ENCODE data around the gene SPATS2L.

Gene SPATS2L

DNA sequence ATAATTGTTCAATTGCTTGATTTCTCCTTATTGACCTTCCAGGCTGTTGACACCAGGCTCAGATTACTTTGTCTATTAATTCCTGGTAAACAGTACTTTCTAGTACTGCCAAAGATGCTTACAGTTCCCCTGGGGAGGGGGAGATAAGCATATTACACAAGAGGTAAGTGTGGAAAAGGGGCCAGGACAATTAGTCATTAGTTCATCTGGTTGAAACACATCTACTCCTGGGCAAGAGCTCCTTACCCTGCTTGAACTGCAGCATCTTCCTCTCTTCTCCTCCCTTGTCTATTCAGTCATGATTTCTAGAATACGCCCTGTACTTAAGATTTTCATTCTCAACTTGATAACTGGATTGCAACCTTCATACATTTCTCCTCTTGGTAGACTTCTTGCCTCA is 10.4 kb upstream of the SPATS2L start:
- TF ChIP-seq, protein P1, sequence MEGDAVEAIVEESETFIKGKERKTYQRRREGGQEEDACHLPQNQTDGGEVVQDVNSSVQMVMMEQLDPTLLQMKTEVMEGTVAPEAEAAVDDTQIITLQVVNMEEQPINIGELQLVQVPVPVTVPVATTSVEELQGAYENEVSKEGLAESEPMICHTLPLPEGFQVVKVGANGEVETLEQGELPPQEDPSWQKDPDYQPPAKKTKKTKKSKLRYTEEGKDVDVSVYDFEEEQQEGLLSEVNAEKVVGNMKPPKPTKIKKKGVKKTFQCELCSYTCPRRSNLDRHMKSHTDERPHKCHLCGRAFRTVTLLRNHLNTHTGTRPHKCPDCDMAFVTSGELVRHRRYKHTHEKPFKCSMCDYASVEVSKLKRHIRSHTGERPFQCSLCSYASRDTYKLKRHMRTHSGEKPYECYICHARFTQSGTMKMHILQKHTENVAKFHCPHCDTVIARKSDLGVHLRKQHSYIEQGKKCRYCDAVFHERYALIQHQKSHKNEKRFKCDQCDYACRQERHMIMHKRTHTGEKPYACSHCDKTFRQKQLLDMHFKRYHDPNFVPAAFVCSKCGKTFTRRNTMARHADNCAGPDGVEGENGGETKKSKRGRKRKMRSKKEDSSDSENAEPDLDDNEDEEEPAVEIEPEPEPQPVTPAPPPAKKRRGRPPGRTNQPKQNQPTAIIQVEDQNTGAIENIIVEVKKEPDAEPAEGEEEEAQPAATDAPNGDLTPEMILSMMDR (IDR thresholded peaks at IDR 0.05; ENCODE audit: borderline replicate concordance, insufficient read depth, low read depth, low read length) = no peak

DNA sequence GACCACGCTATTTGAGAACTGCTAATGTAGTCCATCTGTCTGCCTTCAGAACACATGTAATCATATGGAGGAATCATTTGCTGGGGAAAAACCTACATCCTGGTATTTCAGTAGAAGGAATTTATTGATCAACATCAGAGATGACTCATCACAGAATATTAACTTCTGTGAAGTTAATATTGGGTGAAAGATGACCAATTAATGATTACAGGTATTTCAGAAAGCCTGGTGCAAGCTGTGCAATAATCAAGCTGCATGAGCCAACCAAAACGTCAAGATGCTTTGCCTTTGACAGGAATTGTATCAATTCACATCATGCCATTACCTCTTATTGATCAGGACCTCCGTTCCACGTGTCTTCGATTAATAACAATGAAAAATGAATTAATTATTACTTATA is 9.4 kb upstream of the SPATS2L start:
- H3K4me3 ChIP-seq (ENCODE audit: low read depth, low read length) = no peak overlapping the region
- TF ChIP-seq, protein P1 (IDR thresholded peaks at IDR 0.05; ENCODE audit: borderline replicate concordance, insufficient read depth, low read depth, low read length) = no peak

More for the DNA sequence above, 10.4 kb upstream of the SPATS2L start:
- no peak overlapping the region for H3K4me3 ChIP-seq (ENCODE audit: low read depth, low read length)

DNA sequence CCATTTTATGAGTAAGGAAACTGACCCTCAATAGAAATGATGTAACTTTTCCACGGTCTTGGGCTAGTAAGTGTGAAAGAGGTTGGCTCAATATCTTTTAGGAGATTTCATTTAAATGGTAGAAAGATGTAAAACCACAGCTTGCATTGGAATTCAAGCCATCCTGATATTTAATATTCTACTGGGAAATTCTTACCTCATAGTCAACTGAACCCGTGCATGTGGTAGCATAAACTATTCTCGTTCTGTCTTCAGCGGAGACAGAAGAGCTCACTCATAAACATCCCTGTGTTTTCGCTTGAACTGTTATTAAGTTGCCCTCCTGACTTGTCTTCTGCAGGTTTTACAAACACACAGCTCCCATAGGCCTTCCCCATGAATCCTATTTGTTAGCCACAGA is 8.5 kb upstream of the SPATS2L start:
- TF ChIP-seq, protein P1 (IDR thresholded peaks at IDR 0.05; ENCODE audit: borderline replicate concordance, insufficient read depth, low read depth, low read length) = no peak
- no peak overlapping the region for H3K4me3 ChIP-seq (ENCODE audit: low read depth, low read length)

DNA sequence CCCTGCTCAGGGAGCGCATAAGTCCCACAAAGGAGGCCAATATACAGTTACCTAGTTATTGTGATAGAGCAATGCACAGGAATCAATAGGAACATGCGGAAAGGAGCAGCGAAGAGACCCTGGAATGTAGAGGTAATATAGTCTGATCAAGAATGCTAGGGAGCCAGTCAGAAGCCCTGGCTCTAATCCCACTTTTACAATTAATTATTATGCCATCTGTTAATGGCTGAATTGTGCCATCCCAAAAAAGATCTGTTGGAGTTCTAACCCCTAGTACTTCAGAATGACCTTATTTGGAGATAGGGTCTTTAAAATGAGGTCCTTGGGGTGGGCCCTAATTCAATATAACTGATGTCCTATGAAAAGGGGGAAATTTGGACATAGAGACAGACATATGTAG is 7.7 kb upstream of the SPATS2L start:
- H3K4me3 ChIP-seq (ENCODE audit: low read depth, low read length) = no peak overlapping the region
- TF ChIP-seq, protein P1 (IDR thresholded peaks at IDR 0.05; ENCODE audit: borderline replicate concordance, insufficient read depth, low read depth, low read length) = no peak

DNA sequence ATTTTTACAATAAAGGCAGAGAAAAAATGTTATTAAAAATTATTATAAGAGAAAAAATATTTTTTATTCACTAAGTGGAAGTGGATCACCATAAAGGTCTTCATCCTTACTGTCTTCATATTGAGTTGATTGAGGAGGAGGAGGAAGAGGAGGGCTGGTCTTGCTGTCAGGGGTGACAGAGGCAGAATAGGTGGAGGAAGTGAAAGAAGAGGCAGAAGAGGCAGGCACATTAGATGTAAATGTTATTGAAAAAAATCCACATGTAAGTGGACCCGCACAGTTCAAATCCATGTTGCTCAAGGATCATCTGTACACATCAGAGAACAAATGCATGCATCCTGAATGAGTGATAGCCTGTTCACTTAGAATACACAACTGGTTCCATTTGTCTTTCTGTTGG is 6.4 kb upstream of the SPATS2L start:
- no peak overlapping the region for H3K4me3 ChIP-seq (ENCODE audit: low read depth, low read length)
- TF ChIP-seq, protein P1 (IDR thresholded peaks at IDR 0.05; ENCODE audit: borderline replicate concordance, insufficient read depth, low read depth, low read length) = no peak

DNA sequence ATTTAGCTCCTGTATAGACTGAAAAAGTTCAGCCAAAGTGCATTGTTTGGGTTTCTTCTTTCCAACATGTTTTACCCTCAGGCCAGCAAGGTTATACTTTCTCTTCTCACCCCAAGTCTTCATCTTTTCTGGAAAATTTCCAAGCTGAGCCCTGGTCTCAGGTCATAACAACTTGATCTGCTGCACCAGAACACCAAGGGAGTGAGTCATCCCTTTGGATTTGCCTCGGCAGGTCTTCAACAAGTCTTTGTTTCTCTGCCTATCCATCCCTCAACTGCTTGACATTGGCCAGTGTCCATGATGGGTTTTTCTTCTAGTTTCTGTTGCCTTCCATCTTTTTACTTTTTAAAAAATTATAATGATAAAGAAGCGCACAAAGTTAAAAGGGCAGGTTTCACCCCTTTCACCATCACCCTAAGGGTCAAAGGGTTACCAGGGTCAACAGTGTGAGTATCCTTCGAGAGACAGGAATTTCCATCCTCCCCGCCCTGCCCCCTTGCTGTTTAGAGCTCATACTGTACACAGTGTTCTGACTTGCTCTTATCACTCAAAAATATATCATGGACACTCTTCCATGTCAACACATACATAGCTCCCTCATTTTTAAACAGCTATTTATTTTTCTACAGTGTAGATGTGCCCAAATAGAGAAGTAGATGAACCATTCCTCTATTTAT is 5.7 kb upstream of the SPATS2L start:
- TF ChIP-seq, protein P1 (IDR thresholded peaks at IDR 0.05; ENCODE audit: borderline replicate concordance, insufficient read depth, low read depth, low read length) = no peak
- no peak overlapping the region for H3K4me3 ChIP-seq (ENCODE audit: low read depth, low read length)
